Liver (tissue), 9 donors: ENCODE results near the gene FAM43B. TPM values are rescaled to one million over a fixed set of nuclear protein-coding genes. Genes with fewer than 3 reads are reported as not detected.

Experiments used
- DNase-seq: peaks from one replicate; pipeline ENCODE4 v3.0.0-alpha.2; 2017; ENCODE audit warnings: low spot score
- H3K27ac ChIP-seq, 2 donors: one replicate each; pipeline ENCODE4 v1.7.0; 2013; ENCODE audit warnings: inconsistent platforms in 2 of 2, low read length in 2 of 2, control low read depth in 1 of 2, low read depth in 1 of 2, mild to moderate bottlenecking in 1 of 2
- H3K27me3 ChIP-seq, 4 donors: one replicate each; pipeline versions ENCODE4 v1.6.1 to v1.7.0; 2013; ENCODE audit warnings: low read length in 3 of 4, inconsistent platforms in 1 of 4, mild to moderate bottlenecking in 1 of 4, moderate library complexity in 1 of 4; ENCODE audit not compliant: control insufficient read depth in 4 of 4, insufficient read depth in 4 of 4
- H3K36me3 ChIP-seq, 4 donors: one replicate each; pipeline versions ENCODE4 v1.6.1 to v1.7.0; 2013; ENCODE audit warnings: low read length in 3 of 4, mild to moderate bottlenecking in 3 of 4, low read depth in 1 of 4, moderate library complexity in 1 of 4; ENCODE audit not compliant: control insufficient read depth in 4 of 4, insufficient read depth in 3 of 4
- H3K4me1 ChIP-seq, 4 donors: one replicate each; pipeline versions ENCODE4 v1.6.1 to v1.7.0; 2013; ENCODE audit warnings: low read length in 3 of 4, mild to moderate bottlenecking in 3 of 4, moderate library complexity in 1 of 4; ENCODE audit not compliant: control insufficient read depth in 4 of 4, insufficient read depth in 4 of 4
- H3K4me3 ChIP-seq, 3 donors: one replicate each; pipeline versions ENCODE4 v1.6.1 to v1.7.0; 2013; ENCODE audit warnings: low read length in 3 of 3, control low read depth in 1 of 3, low read depth in 1 of 3, mild to moderate bottlenecking in 1 of 3
- H3K9ac ChIP-seq, 2 donors: one replicate each; pipeline ENCODE4 v1.7.0; 2013; ENCODE audit warnings: low read length in 2 of 2, mild to moderate bottlenecking in 2 of 2, moderate library complexity in 2 of 2, control low read depth in 1 of 2, low read depth in 1 of 2
- H3K9me3 ChIP-seq, 4 donors: one replicate each; pipeline versions ENCODE4 v1.6.1 to v1.7.0; 2013; ENCODE audit warnings: low read length in 3 of 4; ENCODE audit not compliant: control insufficient read depth in 4 of 4
- EGR1 ChIP-seq, 2 donors: IDR thresholded peaks; 2 replicates each; pipeline ENCODE4 v1.6.1; 2016 to 2018; ENCODE audit warnings: antibody characterized with exemption in 2 of 2, low read depth in 2 of 2
- FOXA1 ChIP-seq: IDR thresholded peaks from 2 replicates; pipeline ENCODE4 v1.6.1; 2016; ENCODE audit warnings: antibody characterized with exemption
- FOXA2 ChIP-seq: IDR thresholded peaks from 2 replicates; pipeline ENCODE4 v1.6.1; 2016; ENCODE audit warnings: antibody characterized with exemption
- GABPA ChIP-seq, 2 donors: IDR thresholded peaks in 1 of 2; conservative IDR thresholded peaks in 1 of 2; 2 replicates each; pipeline ENCODE4 v1.6.1; 2016; ENCODE audit warnings: antibody characterized with exemption in 2 of 2, mild to moderate bottlenecking in 1 of 2, moderate library complexity in 1 of 2
- HNF4A ChIP-seq, 2 donors: conservative IDR thresholded peaks; 2 replicates each; pipeline ENCODE4 v1.6.1; 2016; ENCODE audit warnings: antibody characterized with exemption in 2 of 2, mild to moderate bottlenecking in 2 of 2
- HNF4G ChIP-seq: IDR thresholded peaks from 2 replicates; pipeline ENCODE4 v1.6.1; 2016; ENCODE audit warnings: antibody characterized with exemption
- JUND ChIP-seq, 2 donors: IDR thresholded peaks; 2 replicates each; pipeline ENCODE4 v1.6.1; 2016; ENCODE audit warnings: antibody characterized with exemption in 2 of 2
- NR2F2 ChIP-seq: IDR thresholded peaks from 2 replicates; pipeline ENCODE4 v1.6.1; 2016; ENCODE audit warnings: antibody characterized with exemption
- RAD21 ChIP-seq, 2 donors: IDR thresholded peaks; 2 replicates each; pipeline ENCODE4 v1.6.1; 2016; ENCODE audit warnings: antibody characterized with exemption in 2 of 2, mild to moderate bottlenecking in 2 of 2
- RXRA ChIP-seq, 2 donors: IDR thresholded peaks; 2 replicates each; pipeline ENCODE4 v1.6.1; 2017 to 2018; ENCODE audit warnings: antibody characterized with exemption in 2 of 2, mild to moderate bottlenecking in 1 of 2
- SP1 ChIP-seq: IDR thresholded peaks from 2 replicates; pipeline ENCODE4 v1.6.1; 2018; ENCODE audit warnings: antibody characterized with exemption, mild to moderate bottlenecking
- TAF1 ChIP-seq: conservative IDR thresholded peaks from 2 replicates; pipeline ENCODE4 v1.6.1; 2016; ENCODE audit warnings: antibody characterized with exemption, mild to moderate bottlenecking
- YY1 ChIP-seq: IDR thresholded peaks from 2 replicates; pipeline ENCODE4 v1.6.1; 2016; ENCODE audit warnings: antibody characterized with exemption, mild to moderate bottlenecking
- WGBS: extraction: QIAGEN DNeasy Blood & Tissue Kit; methylation state at CpG from one replicate; pipeline ENCODE4 v1.1.7; 2013; 5-methylcytosine and 5-hydroxymethylcytosine counted together
- polyA plus RNA-seq, 2 donors: library from polyadenylated mRNA; stranded (reverse) in 1 of 2; unstranded in 1 of 2; fragments of 200-250 nt in 1 of 2; fragments of >200 nt in 1 of 2; fragmentation: Nextera tagmentation in 1 of 2; extraction: Ambion mirVana in 1 of 2; gene quantifications; one replicate each; pipeline versions ENCODE4 v1.2.1 to v1.2.3, GENCODE V29; 2013 to 2015
- total RNA-seq, 2 donors: library from RNA; depleted of rRNA; stranded (reverse); fragments of >200 nt; gene quantifications; one replicate each; pipeline ENCODE4 v1.2.3, GENCODE V29; 2014
- TF ChIP-seq, protein P1 (sequence below): IDR thresholded peaks from 2 replicates; pipeline ENCODE4 v1.6.1; 2016; ENCODE audit warnings: antibody characterized with exemption, mild to moderate bottlenecking
- TF ChIP-seq, protein P2 (sequence below): IDR thresholded peaks from 2 replicates; pipeline ENCODE4 v1.6.1; 2016; ENCODE audit warnings: antibody characterized with exemption
- TF ChIP-seq, protein P3 (sequence below): IDR thresholded peaks from 2 replicates; pipeline ENCODE4 v1.6.1; 2016; ENCODE audit warnings: antibody characterized with exemption
- TF ChIP-seq, protein P4 (sequence below): fragments of 150-350 bp; IDR thresholded peaks from 2 replicates; pipeline ENCODE4 v1.5.1; 2017; ENCODE audit warnings: improper control_type of control experiment, low read depth, low read length; ENCODE audit not compliant: missing input control
- TF ChIP-seq, protein P5 (sequence below): IDR thresholded peaks from 2 replicates; pipeline ENCODE4 v1.6.1; 2016; ENCODE audit warnings: antibody characterized with exemption
- donor health status: healthy.
- donor health status: healthy.
- donor health status: healthy.
- donor health status: healthy.
- donor health status: healthy.

FAM43B gene
- total and polyA plus RNA-seq, 4 donors, result 0.06 to 0.09 (median 0.07) TPM

DNA sequence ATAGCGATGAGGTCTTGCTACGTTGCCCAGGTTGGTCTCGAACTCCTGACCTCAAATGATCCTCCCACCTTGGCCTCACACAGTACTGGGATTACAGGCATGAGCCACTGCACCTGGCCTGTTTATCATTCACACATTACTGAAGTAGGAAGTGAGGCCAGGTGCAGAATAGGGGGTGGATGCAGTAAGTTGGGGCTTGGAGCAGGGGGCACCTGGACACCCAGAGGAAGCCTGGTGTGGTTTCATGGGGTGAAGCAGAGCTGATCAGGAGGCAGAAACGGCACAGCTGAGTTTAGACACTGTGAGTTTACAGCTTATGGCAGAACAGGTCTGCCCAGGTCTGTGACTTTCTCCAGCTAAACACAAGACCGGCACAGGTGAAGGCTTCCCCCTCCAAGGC lies 41.4 kb downstream of the FAM43B start:
- no peak overlapping the region for H3K4me3 ChIP-seq
- H3K4me1 ChIP-seq, result peaks cover 0 to 31% (median 13%) of the 10 kb centered on the region in 4 donors
- no peaks in the 10 kb centered on the region for H3K9me3 ChIP-seq
- no peak for TF ChIP-seq RAD21 (IDR thresholded peaks at IDR 0.05)
- no peak for TF ChIP-seq GABPA (IDR thresholded peaks at IDR 0.05 in 1 of 2, conservative IDR thresholded peaks at IDR 0.05 in 1 of 2)
- TF ChIP-seq, protein P1, sequence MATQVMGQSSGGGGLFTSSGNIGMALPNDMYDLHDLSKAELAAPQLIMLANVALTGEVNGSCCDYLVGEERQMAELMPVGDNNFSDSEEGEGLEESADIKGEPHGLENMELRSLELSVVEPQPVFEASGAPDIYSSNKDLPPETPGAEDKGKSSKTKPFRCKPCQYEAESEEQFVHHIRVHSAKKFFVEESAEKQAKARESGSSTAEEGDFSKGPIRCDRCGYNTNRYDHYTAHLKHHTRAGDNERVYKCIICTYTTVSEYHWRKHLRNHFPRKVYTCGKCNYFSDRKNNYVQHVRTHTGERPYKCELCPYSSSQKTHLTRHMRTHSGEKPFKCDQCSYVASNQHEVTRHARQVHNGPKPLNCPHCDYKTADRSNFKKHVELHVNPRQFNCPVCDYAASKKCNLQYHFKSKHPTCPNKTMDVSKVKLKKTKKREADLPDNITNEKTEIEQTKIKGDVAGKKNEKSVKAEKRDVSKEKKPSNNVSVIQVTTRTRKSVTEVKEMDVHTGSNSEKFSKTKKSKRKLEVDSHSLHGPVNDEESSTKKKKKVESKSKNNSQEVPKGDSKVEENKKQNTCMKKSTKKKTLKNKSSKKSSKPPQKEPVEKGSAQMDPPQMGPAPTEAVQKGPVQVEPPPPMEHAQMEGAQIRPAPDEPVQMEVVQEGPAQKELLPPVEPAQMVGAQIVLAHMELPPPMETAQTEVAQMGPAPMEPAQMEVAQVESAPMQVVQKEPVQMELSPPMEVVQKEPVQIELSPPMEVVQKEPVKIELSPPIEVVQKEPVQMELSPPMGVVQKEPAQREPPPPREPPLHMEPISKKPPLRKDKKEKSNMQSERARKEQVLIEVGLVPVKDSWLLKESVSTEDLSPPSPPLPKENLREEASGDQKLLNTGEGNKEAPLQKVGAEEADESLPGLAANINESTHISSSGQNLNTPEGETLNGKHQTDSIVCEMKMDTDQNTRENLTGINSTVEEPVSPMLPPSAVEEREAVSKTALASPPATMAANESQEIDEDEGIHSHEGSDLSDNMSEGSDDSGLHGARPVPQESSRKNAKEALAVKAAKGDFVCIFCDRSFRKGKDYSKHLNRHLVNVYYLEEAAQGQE, result no peak
- no peak for TF ChIP-seq SP1
- TF ChIP-seq RXRA (IDR thresholded peaks at IDR 0.05), result no peak
- TF ChIP-seq, protein P2, sequence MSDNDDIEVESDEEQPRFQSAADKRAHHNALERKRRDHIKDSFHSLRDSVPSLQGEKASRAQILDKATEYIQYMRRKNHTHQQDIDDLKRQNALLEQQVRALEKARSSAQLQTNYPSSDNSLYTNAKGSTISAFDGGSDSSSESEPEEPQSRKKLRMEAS, result no peak
- no peak for TF ChIP-seq NR2F2
- TF ChIP-seq TAF1, result no peak
- no peak for TF ChIP-seq FOXA1
- TF ChIP-seq HNF4G, result no peak
- TF ChIP-seq, protein P3, sequence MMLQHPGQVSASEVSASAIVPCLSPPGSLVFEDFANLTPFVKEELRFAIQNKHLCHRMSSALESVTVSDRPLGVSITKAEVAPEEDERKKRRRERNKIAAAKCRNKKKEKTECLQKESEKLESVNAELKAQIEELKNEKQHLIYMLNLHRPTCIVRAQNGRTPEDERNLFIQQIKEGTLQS, result no peak
- peaks cover 0 to 14% (median 4%) of the 10 kb centered on the region in 4 donors for H3K36me3 ChIP-seq
- no peaks in the 10 kb centered on the region for H3K27me3 ChIP-seq
- H3K9ac ChIP-seq, result no peak overlapping the region
- WGBS, result 86% methylated on average over 5 of the region's 5 CpGs
- H3K27ac ChIP-seq, result no peak overlapping the region
- DNase-seq, result no peak

DNA sequence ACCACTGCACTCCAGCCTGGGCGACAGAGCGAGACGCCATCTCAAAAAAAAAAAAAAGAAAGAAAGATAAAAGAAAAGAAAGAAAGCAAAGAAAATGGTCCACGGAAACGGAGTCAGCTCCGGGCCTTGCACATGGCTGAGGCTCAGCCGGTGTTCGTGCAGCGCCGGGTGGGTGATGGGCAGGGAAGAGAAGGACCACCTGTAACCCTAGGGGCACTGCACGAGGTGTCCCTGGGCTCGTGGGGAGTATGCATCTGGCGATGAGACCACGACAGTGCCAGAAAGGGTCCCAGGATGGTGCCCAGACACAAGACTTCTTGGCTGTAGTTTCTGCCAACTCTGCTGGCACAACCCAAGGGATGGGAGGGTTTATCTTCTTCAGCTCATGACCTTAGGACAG lies 42.4 kb downstream of the FAM43B start:
- Histone ChIP-seq H3K27me3 (no peaks in the 10 kb centered on the region), H3K4me3 (no peak overlapping the region), H3K9ac (no peak overlapping the region), H3K4me1 (peaks cover 0 to 29% (median 12%) of the 10 kb centered on the region in 4 donors), H3K36me3 (peaks cover 0 to 14% (median 4%) of the 10 kb centered on the region in 4 donors), H3K27ac (no peak overlapping the region), H3K9me3 (no peaks in the 10 kb centered on the region)
- no peak for DNase-seq
- WGBS, result 95% methylated on average over 14 of the region's 14 CpGs
- TF ChIP-seq FOXA1, result no peak
- TF ChIP-seq, protein P4, sequence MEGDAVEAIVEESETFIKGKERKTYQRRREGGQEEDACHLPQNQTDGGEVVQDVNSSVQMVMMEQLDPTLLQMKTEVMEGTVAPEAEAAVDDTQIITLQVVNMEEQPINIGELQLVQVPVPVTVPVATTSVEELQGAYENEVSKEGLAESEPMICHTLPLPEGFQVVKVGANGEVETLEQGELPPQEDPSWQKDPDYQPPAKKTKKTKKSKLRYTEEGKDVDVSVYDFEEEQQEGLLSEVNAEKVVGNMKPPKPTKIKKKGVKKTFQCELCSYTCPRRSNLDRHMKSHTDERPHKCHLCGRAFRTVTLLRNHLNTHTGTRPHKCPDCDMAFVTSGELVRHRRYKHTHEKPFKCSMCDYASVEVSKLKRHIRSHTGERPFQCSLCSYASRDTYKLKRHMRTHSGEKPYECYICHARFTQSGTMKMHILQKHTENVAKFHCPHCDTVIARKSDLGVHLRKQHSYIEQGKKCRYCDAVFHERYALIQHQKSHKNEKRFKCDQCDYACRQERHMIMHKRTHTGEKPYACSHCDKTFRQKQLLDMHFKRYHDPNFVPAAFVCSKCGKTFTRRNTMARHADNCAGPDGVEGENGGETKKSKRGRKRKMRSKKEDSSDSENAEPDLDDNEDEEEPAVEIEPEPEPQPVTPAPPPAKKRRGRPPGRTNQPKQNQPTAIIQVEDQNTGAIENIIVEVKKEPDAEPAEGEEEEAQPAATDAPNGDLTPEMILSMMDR, result no peak
- no peak for TF ChIP-seq TAF1
- TF ChIP-seq EGR1 (IDR thresholded peaks at IDR 0.05; ENCODE audit: low read depth in 2 of 2), result no peak
- TF ChIP-seq, protein P2, result no peak
- no peak for TF ChIP-seq HNF4A (conservative IDR thresholded peaks at IDR 0.05)
- no peak for TF ChIP-seq YY1
- TF ChIP-seq NR2F2, result no peak
- TF ChIP-seq FOXA2, result no peak
- TF ChIP-seq HNF4G, result no peak
- no peak for TF ChIP-seq JUND (IDR thresholded peaks at IDR 0.05)
- no peak for TF ChIP-seq RXRA (IDR thresholded peaks at IDR 0.05)
- no peak for TF ChIP-seq GABPA (IDR thresholded peaks at IDR 0.05 in 1 of 2, conservative IDR thresholded peaks at IDR 0.05 in 1 of 2)
- TF ChIP-seq, protein P3, result no peak
- TF ChIP-seq RAD21 (IDR thresholded peaks at IDR 0.05), result no peak
- TF ChIP-seq, protein P5, sequence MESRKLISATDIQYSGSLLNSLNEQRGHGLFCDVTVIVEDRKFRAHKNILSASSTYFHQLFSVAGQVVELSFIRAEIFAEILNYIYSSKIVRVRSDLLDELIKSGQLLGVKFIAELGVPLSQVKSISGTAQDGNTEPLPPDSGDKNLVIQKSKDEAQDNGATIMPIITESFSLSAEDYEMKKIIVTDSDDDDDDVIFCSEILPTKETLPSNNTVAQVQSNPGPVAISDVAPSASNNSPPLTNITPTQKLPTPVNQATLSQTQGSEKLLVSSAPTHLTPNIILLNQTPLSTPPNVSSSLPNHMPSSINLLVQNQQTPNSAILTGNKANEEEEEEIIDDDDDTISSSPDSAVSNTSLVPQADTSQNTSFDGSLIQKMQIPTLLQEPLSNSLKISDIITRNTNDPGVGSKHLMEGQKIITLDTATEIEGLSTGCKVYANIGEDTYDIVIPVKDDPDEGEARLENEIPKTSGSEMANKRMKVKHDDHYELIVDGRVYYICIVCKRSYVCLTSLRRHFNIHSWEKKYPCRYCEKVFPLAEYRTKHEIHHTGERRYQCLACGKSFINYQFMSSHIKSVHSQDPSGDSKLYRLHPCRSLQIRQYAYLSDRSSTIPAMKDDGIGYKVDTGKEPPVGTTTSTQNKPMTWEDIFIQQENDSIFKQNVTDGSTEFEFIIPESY, result no peak
